NOMO-1 (cell line): ENCODE results near the gene AFAP1.

ENCODE experiments used
- DNase-seq, 2 experiments: peaks; one replicate each; lab custom pipeline; 2025; ENCODE audit not compliant: unreplicated experiment in 2 of 2; lab: John Stamatoyannopoulos, UW

AFAP1 gene

GRCh38 chr4:7760706-7761105 lies 179.0 kb downstream of the AFAP1 start:
- no peak for DNase-seq

- no peak for DNase-seq
These were observed 179.4 kb downstream of the AFAP1 start for GRCh38 chr4:7760228-7760627.

- DNase-seq = no peak
These were observed 180.0 kb downstream of the AFAP1 start for GRCh38 chr4:7759635-7760034.

- DNase-seq = no peak
These were observed 180.4 kb downstream of the AFAP1 start for GRCh38 chr4:7759216-7759615.

- no peak for DNase-seq
These were observed 181.2 kb downstream of the AFAP1 start for GRCh38 chr4:7758476-7758875.

- no peak for DNase-seq
These were observed 181.9 kb downstream of the AFAP1 start for GRCh38 chr4:7757501-7758471.

GRCh38 chr4:7756561-7757355 lies 182.9 kb downstream of the AFAP1 start:
- no peak for DNase-seq

GRCh38 chr4:7756071-7756470 lies 183.6 kb downstream of the AFAP1 start:
- no peak for DNase-seq

- no peak for DNase-seq
These were observed 184.1 kb downstream of the AFAP1 start for GRCh38 chr4:7755561-7755960.

GRCh38 chr4:7754565-7755262 lies 184.9 kb downstream of the AFAP1 start:
- DNase-seq = no peak

- DNase-seq = no peak
These were observed 185.7 kb downstream of the AFAP1 start for GRCh38 chr4:7753931-7754465.

GRCh38 chr4:7753271-7753670 lies 186.4 kb downstream of the AFAP1 start:
- DNase-seq = no peak

- no peak for DNase-seq
These were observed 187.0 kb downstream of the AFAP1 start for GRCh38 chr4:7752649-7753048.

GRCh38 chr4:7750972-7751371 lies 188.7 kb downstream of the AFAP1 start:
- DNase-seq = no peak

- no peak for DNase-seq
These were observed 189.1 kb downstream of the AFAP1 start for GRCh38 chr4:7750523-7750922.

GRCh38 chr4:7747566-7747965 lies 192.1 kb downstream of the AFAP1 start:
- no peak for DNase-seq

GRCh38 chr4:7747062-7747385 lies 192.6 kb downstream of the AFAP1 start:
- DNase-seq = no peak

- DNase-seq = no peak
These were observed 193.2 kb downstream of the AFAP1 start for GRCh38 chr4:7746351-7747061.

GRCh38 chr4:7745301-7745885 lies 194.3 kb downstream of the AFAP1 start:
- DNase-seq = no peak
